Ishikawa (cell line): Measurements from ENCODE around the gene ADGRG1.

Experiments used
- CEBPB ChIP-seq: IDR thresholded peaks from 2 replicates; pipeline ENCODE4 v1.6.1; 2012
- CREB1 ChIP-seq: IDR thresholded peaks from 2 replicates; pipeline ENCODE4 v1.6.1; 2012; ENCODE audit warnings: low read depth
- EGR1 ChIP-seq: IDR thresholded peaks from 2 replicates; pipeline ENCODE4 v1.6.1; 2012
- EP300 ChIP-seq: IDR thresholded peaks from 2 replicates; pipeline ENCODE4 v1.6.1; 2012; ENCODE audit warnings: borderline replicate concordance
- FOXM1 ChIP-seq: IDR thresholded peaks from 2 replicates; pipeline ENCODE4 v1.6.1; 2012; ENCODE audit warnings: low read depth, borderline replicate concordance
- NFIC ChIP-seq: IDR thresholded peaks from 2 replicates; pipeline ENCODE4 v1.6.1; 2012
- RAD21 ChIP-seq: IDR thresholded peaks from 2 replicates; pipeline ENCODE4 v1.6.1; 2012; ENCODE audit warnings: low read depth
- TAF1 ChIP-seq: IDR thresholded peaks from 2 replicates; pipeline ENCODE4 v1.6.1; 2012; ENCODE audit warnings: low read depth, mild to moderate bottlenecking
- TCF12 ChIP-seq: IDR thresholded peaks from 2 replicates; pipeline ENCODE4 v1.6.1; 2012; ENCODE audit warnings: low read depth
- TEAD4 ChIP-seq: IDR thresholded peaks from 2 replicates; pipeline ENCODE4 v1.6.1; 2012
- YY1 ChIP-seq: IDR thresholded peaks from 2 replicates; pipeline ENCODE4 v1.6.1; 2012; ENCODE audit warnings: low read depth
- ZBTB7A ChIP-seq: IDR thresholded peaks from 2 replicates; pipeline ENCODE4 v1.6.1; 2012; ENCODE audit warnings: low read depth
- TF ChIP-seq, protein P1 (sequence below): IDR thresholded peaks from 2 replicates; pipeline ENCODE4 v1.6.1; 2012; ENCODE audit warnings: low read depth, mild to moderate bottlenecking
- TF ChIP-seq, protein P2 (sequence below): IDR thresholded peaks from 2 replicates; pipeline ENCODE4 v1.6.1; 2012
- TF ChIP-seq, protein P3 (sequence below): IDR thresholded peaks from 2 replicates; pipeline ENCODE4 v1.6.1; 2012

The ADGRG1 gene

DNA sequence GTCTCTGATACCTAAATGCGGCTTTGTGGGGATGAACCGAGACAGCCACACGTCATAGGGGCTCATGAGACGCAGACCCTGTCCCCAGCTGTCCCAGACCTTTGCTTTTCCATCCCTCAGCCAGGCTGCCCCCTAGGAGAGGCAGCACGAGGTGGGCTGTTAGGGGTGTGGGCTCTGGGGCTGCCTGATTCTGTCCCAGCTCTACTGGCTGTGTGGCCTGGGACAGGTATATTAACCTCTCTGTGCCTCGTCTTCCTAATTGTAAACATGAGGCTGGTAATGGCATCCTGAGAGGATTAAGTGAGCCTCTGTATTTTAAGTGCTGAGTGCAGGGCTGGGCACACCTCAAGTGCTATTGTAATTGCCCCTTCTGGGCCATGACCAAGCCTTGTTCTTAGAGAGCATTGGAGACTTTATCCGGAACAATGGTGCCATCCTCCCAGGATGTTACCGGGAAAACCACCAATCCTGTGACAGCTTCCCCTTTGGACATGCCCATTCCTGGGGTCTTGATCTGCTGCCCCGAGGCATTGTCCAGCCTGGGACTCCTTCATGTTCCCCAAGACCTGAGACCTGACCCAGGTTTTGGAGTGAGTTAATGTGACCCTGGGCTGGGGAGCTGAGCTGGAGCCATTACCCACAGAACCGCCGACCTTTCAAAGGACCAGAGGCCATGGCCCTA lies 5.1 kb downstream of the ADGRG1 start:
- TF ChIP-seq EP300: no peak
- no peak for TF ChIP-seq YY1
- no peak for TF ChIP-seq CEBPB

DNA sequence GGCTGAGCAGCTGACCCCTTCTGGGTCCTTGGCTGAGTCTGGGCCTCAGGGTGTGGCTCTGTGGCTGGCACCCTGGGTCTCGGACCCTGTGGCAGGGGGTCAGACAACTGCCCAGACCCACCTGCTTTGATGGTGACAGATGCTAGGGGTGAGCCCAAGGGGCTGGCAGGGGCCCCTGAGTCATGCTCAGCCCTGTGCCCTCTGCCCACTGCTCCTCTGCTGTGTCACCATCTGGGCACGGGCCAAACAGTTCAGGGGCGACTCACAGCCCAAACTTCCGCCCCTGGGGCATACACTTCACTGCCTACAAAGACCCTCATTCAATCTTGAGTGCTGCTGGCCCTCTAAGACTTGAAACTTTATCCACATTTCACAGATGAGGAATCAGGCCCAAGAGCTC lies 5.7 kb downstream of the ADGRG1 start:
- TF ChIP-seq TCF12: no peak
- 0 out of 2 replicates have a peak, but pooled peaks have one; percentile 34 for TF ChIP-seq ZBTB7A
- peak; percentile 34 for TF ChIP-seq NFIC
- TF ChIP-seq, protein P1, sequence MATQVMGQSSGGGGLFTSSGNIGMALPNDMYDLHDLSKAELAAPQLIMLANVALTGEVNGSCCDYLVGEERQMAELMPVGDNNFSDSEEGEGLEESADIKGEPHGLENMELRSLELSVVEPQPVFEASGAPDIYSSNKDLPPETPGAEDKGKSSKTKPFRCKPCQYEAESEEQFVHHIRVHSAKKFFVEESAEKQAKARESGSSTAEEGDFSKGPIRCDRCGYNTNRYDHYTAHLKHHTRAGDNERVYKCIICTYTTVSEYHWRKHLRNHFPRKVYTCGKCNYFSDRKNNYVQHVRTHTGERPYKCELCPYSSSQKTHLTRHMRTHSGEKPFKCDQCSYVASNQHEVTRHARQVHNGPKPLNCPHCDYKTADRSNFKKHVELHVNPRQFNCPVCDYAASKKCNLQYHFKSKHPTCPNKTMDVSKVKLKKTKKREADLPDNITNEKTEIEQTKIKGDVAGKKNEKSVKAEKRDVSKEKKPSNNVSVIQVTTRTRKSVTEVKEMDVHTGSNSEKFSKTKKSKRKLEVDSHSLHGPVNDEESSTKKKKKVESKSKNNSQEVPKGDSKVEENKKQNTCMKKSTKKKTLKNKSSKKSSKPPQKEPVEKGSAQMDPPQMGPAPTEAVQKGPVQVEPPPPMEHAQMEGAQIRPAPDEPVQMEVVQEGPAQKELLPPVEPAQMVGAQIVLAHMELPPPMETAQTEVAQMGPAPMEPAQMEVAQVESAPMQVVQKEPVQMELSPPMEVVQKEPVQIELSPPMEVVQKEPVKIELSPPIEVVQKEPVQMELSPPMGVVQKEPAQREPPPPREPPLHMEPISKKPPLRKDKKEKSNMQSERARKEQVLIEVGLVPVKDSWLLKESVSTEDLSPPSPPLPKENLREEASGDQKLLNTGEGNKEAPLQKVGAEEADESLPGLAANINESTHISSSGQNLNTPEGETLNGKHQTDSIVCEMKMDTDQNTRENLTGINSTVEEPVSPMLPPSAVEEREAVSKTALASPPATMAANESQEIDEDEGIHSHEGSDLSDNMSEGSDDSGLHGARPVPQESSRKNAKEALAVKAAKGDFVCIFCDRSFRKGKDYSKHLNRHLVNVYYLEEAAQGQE: no peak

DNA sequence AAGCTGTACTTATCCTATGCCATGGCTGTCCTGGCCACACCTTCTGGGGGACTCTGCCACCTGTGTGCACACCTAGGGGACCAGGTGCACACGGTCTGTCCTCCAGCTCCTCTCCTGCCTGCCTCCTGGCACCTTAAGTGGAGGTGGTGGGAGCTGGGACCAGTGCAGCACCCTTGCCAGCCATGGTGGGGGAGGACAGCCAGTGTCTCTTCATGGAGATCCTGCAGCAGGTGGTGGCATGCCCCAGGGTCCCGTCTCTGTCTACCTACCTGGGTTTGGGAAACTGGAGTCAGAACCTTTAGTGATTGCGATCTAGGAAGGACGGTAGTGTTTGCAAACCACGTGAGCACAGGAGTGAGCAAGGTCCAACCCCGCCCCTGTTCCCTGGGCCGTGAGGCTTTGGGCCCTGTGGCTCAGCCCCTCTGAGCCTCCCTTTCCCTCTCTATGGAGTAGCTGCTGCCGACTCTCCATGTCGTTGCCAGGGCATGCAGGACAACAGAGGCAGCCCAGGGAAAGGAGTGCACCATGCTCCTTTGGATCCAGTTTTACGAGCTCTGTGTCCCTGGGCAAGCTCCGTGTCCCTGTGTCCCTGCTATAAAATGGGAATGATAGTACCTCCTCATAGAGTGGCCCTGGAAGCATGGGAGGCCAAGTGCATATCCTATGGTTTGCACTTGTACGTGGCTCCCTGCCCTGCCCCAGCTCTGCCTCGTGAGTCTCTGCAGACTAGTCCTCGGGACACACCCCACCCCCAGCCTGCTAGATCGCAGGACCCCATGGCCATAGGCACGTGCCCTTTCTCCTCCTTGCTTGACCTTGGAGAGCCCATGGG lies 7.1 kb downstream of the ADGRG1 start:
- TF ChIP-seq TAF1: no peak
- TF ChIP-seq EP300: no peak
- TF ChIP-seq TEAD4: no peak

DNA sequence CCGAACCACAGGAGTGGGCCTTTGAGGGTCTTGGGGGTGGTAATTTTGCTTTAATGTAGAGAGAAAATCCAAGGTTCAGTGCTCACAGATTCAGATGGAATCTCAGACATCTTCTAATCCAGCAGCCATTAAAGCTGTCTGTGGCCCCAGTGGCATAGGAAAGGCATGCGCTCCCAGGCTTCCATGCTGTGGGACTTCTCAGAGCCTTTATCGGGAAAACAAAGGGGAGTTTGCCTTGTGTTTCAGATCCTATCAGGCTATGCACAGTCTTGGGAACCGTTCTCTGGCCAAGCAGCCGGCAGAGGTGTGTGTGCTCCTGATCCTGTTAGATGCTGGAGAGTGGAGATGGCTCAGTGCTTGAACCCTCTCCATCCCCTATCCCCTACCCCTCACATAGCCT lies 7.8 kb downstream of the ADGRG1 start:
- TF ChIP-seq FOXM1 (no peak), TEAD4 (no peak), EP300 (no peak), CREB1 (no peak), TCF12 (no peak), YY1 (no peak), CEBPB (no peak), EGR1 (no peak), TAF1 (no peak), NFIC (no peak)
- TF ChIP-seq, protein P2, sequence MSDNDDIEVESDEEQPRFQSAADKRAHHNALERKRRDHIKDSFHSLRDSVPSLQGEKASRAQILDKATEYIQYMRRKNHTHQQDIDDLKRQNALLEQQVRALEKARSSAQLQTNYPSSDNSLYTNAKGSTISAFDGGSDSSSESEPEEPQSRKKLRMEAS: no peak
- TF ChIP-seq, protein P3, sequence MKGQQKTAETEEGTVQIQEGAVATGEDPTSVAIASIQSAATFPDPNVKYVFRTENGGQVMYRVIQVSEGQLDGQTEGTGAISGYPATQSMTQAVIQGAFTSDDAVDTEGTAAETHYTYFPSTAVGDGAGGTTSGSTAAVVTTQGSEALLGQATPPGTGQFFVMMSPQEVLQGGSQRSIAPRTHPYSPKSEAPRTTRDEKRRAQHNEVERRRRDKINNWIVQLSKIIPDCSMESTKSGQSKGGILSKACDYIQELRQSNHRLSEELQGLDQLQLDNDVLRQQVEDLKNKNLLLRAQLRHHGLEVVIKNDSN: no peak

DNA sequence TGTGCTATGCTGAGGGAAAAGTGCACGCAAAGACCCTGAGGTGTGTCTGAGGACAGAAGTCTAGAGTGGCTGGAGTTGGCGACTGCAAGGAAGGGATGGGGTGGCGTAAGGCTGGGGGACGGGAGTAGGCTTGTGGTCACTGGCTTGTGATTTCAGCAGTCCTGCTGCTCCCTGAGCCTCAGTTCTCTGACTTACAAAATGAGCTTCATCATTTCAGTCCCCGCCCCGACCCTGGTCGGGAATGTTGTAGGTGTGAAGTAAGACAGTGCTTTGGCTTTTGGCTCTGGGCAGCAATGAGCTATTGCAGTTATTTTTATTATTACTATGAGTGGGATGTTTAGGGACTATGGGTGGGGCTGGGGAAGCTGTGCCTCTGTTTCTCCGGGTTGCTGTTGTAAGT lies 8.6 kb downstream of the ADGRG1 start:
- TF ChIP-seq NFIC: no peak
- TF ChIP-seq TCF12: no peak
- TF ChIP-seq EGR1: no peak
- no peak for TF ChIP-seq CREB1
- no peak for TF ChIP-seq RAD21
- TF ChIP-seq TEAD4: no peak
- no peak for TF ChIP-seq FOXM1
- TF ChIP-seq ZBTB7A: no peak
- TF ChIP-seq, protein P3: no peak
- TF ChIP-seq, protein P1: no peak
- TF ChIP-seq, protein P2: no peak
- TF ChIP-seq TAF1: no peak
- no peak for TF ChIP-seq EP300
- TF ChIP-seq YY1: no peak
- no peak for TF ChIP-seq CEBPB

DNA sequence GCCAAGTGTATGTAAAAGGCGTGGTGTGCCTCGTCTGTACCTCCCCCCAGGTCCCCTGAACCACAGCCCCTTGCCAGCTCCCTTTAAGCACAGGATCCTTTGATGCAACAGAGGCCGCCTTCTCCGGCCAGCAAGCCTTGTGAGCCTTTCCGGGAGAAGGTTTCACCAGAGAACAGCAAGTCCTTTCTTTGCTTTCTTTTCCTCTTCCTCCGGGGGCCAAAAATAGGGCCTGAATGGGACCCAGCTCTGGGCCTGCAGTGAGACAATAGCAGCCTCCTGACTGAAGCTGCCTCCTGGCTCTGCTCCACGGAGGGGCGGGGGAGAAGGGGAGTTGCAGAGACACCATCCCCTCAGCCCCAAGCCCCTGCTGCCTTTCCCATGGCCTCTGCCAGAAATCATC lies 9.0 kb downstream of the ADGRG1 start:
- TF ChIP-seq ZBTB7A (no peak), CEBPB (no peak), RAD21 (no peak), EP300 (no peak), CREB1 (no peak)
- TF ChIP-seq, protein P2: no peak
